Smooth muscle cell (in vitro differentiated cells): ENCODE measurements around the gene FNDC5. TPM values are rescaled to one million over a fixed set of nuclear protein-coding genes. Genes with fewer than 3 reads are reported as not detected.

Source experiments
- DNase-seq: peaks from one replicate; lab custom pipeline; 2025; ENCODE audit not compliant: unreplicated experiment; lab: John Stamatoyannopoulos, UW
- H2AFZ ChIP-seq: fragments of 200-600 bp; sonication (generic); 2 replicates; pipeline ENCODE4 v1.6.0; 2016; ENCODE audit warnings: antibody characterized with exemption, low read depth, mild to moderate bottlenecking
- H3F3A ChIP-seq: fragments of 200-600 bp; sonication (generic); 2 replicates; pipeline ENCODE4 v1.6.0; 2017; ENCODE audit warnings: antibody characterized with exemption, low read depth
- H3K27ac ChIP-seq: fragments of 200-600 bp; sonication (generic); 2 replicates; pipeline ENCODE4 v1.5.1; 2016; ENCODE audit warnings: low read depth, mild to moderate bottlenecking
- H3K27me3 ChIP-seq: fragments of 200-600 bp; sonication (generic); 2 replicates; pipeline ENCODE4 v1.6.1; 2016; ENCODE audit warnings: low read depth, mild to moderate bottlenecking
- H3K36me3 ChIP-seq: fragments of 200-600 bp; sonication (generic); 2 replicates; pipeline ENCODE4 v1.5.1; 2016; ENCODE audit warnings: low read depth
- H3K4me1 ChIP-seq: fragments of 200-600 bp; sonication (generic); 2 replicates; pipeline ENCODE4 v1.5.1; 2016; ENCODE audit warnings: low read depth
- H3K4me2 ChIP-seq: fragments of 200-600 bp; sonication (generic); 2 replicates; pipeline ENCODE4 v1.6.0; 2016; ENCODE audit warnings: mild to moderate bottlenecking
- H3K4me3 ChIP-seq: fragments of 200-600 bp; sonication (generic); 2 replicates; pipeline ENCODE4 v1.5.1; 2016; ENCODE audit warnings: mild to moderate bottlenecking
- H3K79me2 ChIP-seq: fragments of 200-600 bp; sonication (generic); 2 replicates; pipeline ENCODE4 v1.6.0; 2016; ENCODE audit warnings: low read depth, mild to moderate bottlenecking
- H3K9ac ChIP-seq: fragments of 200-600 bp; sonication (generic); 2 replicates; pipeline ENCODE4 v1.6.0; 2016; ENCODE audit warnings: low read depth
- H3K9me3 ChIP-seq: fragments of 200-600 bp; sonication (generic); replicated peaks from 2 replicates; pipeline ENCODE4 v1.5.1; 2016; ENCODE audit warnings: low read depth
- H4K20me1 ChIP-seq: fragments of 200-600 bp; sonication (generic); 2 replicates; pipeline ENCODE4 v1.6.0; 2016; ENCODE audit warnings: low read depth
- WGBS: methylation state at CpG from one replicate; pipeline ENCODE4 v1.1.7; 2016; ENCODE audit warnings: low lambda C conversion rate; 5-methylcytosine and 5-hydroxymethylcytosine counted together
- polyA plus RNA-seq: library from polyadenylated mRNA; unstranded; fragments of >200 nt; fragmentation: Nextera tagmentation; extraction: Ambion mirVana; gene quantifications from 2 replicates; pipeline ENCODE4 v1.2.1, GENCODE V29; 2016
- total RNA-seq: library from RNA; depleted of rRNA; stranded (reverse); fragments of >200 nt; gene quantifications from 2 replicates; pipeline ENCODE4 v1.2.3, GENCODE V29; 2014
- TF ChIP-seq, protein P1 (sequence below): fragments of 200-600 bp; sonication (generic); IDR thresholded peaks from 2 replicates; pipeline ENCODE4 v1.5.1; 2017; ENCODE audit warnings: borderline replicate concordance, mild to moderate bottlenecking, antibody characterized with exemption; ENCODE audit not compliant: insufficient read depth, poor library complexity, severe bottlenecking

The FNDC5 gene
- total and polyA plus RNA-seq, 2 experiments from 2014 or later: not detected

DNA sequence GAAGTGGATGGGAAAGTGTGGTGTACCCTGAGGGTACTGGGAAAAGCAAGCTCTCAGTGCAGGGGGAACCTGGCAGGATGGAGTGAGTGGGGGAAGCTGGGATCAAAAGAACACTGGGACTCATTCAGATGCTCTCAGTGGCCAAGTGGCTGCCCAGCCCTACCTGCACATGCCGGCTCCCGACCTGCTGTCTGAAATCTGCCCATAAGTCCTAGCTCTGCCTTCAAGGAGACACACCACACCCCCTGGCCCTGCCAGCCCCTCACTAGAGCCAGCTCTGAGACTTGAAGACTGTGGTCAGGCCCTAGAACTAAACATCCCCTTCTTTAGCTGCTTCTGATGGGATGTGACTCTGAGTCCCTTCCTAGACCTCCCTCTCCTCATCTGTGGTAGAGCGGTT, 28.2 kb upstream of the FNDC5 start:
- no peak overlapping the region for H2AFZ ChIP-seq
- DNase-seq: no peak
- no peaks in the 10 kb centered on the region for H3K36me3 ChIP-seq
- H3K9me3 ChIP-seq: no peaks in the 10 kb centered on the region
- H3K27me3 ChIP-seq: no peaks in the 10 kb centered on the region
- no peak overlapping the region for H3K4me3 ChIP-seq
- peaks cover 6% of the 10 kb centered on the region for H3F3A ChIP-seq
- no peak overlapping the region for H3K27ac ChIP-seq
- no peak overlapping the region for H3K9ac ChIP-seq
- H3K4me1 ChIP-seq: peaks cover 5% of the 10 kb centered on the region
- TF ChIP-seq, protein P1, sequence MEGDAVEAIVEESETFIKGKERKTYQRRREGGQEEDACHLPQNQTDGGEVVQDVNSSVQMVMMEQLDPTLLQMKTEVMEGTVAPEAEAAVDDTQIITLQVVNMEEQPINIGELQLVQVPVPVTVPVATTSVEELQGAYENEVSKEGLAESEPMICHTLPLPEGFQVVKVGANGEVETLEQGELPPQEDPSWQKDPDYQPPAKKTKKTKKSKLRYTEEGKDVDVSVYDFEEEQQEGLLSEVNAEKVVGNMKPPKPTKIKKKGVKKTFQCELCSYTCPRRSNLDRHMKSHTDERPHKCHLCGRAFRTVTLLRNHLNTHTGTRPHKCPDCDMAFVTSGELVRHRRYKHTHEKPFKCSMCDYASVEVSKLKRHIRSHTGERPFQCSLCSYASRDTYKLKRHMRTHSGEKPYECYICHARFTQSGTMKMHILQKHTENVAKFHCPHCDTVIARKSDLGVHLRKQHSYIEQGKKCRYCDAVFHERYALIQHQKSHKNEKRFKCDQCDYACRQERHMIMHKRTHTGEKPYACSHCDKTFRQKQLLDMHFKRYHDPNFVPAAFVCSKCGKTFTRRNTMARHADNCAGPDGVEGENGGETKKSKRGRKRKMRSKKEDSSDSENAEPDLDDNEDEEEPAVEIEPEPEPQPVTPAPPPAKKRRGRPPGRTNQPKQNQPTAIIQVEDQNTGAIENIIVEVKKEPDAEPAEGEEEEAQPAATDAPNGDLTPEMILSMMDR: no peak
- H3K4me2 ChIP-seq: no peak overlapping the region
- H3K79me2 ChIP-seq: no peaks in the 10 kb centered on the region
- no peaks in the 10 kb centered on the region for H4K20me1 ChIP-seq
- 93% methylated on average over 3 of the region's 3 CpGs for WGBS

DNA sequence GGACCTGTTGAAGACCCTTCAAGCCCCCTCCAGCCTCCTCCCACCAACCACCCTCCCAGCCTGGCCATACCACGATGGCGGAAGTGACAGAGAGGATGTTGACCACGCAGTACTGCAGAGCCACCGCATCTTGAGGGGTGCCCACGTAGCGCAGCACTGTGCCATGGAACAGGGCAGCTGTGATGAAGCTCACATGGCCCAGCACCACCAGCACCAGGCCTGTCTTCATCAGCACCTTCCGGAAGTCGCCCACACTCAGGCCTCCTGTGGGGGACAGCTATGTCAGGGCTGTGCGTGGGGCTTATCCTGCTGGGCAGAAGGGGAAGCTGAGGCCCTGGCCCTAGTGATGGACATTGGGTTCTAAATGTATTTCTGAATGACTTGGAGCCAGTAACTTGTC, 27.3 kb upstream of the FNDC5 start:
- TF ChIP-seq, protein P1: no peak

GRCh38 chr1:32897082-32898049, 26.7 kb upstream of the FNDC5 start:
- Histone ChIP-seq H3K9me3 (no peaks in the 10 kb centered on the region), H3K4me2 (no peak overlapping the region), H3K4me1 (peaks cover 5% of the 10 kb centered on the region), H3K9ac (no peak overlapping the region), H3K27ac (no peak overlapping the region), H4K20me1 (no peaks in the 10 kb centered on the region), H3K36me3 (no peaks in the 10 kb centered on the region), H3K4me3 (no peak overlapping the region), H3K27me3 (peaks cover 4% of the 10 kb centered on the region), H2AFZ (no peak overlapping the region), H3K79me2 (no peaks in the 10 kb centered on the region), H3F3A (peaks cover 6% of the 10 kb centered on the region)
- DNase-seq: no peak
- TF ChIP-seq, protein P1: no peak
- 80% methylated on average over 11 of the region's 11 CpGs for WGBS

More for the DNA sequence above, 27.3 kb upstream of the FNDC5 start:
- WGBS: 90% methylated on average over 9 of the region's 9 CpGs
- no peak for DNase-seq
- Histone ChIP-seq H3K27me3 (no peaks in the 10 kb centered on the region), H3K4me1 (peaks cover 5% of the 10 kb centered on the region), H3K4me3 (no peak overlapping the region), H3K9me3 (no peaks in the 10 kb centered on the region), H3K4me2 (no peak overlapping the region), H3K9ac (no peak overlapping the region), H2AFZ (no peak overlapping the region), H3K79me2 (no peaks in the 10 kb centered on the region), H3K36me3 (no peaks in the 10 kb centered on the region), H4K20me1 (no peaks in the 10 kb centered on the region), H3F3A (peaks cover 6% of the 10 kb centered on the region), H3K27ac (no peak overlapping the region)
